Prostate gland (tissue), 2 donors: ENCODE measurements around the gene ASTL.

Experiments
- CTCF ChIP-seq, 4 experiments: fragments of 200-600 bp in 2 of 4; fragments of 450-650 bp in 2 of 4; sonication (generic) in 2 of 4; IDR thresholded peaks; 1 replicate in 3 of 4; 2 replicates in 1 of 4; pipeline ENCODE4 v1.5.1; 2016 to 2019; ENCODE audit warnings: antibody characterized with exemption in 4 of 4, mild to moderate bottlenecking in 2 of 4, moderate library complexity in 2 of 4
- POLR2A ChIP-seq: fragments of 450-650 bp; IDR thresholded peaks from one replicate; pipeline ENCODE4 v1.6.1; 2016; ENCODE audit warnings: antibody characterized with exemption, mild to moderate bottlenecking
- POLR2AphosphoS5 ChIP-seq: sonication (generic); formaldehyde crosslinking; IDR thresholded peaks from one replicate; pipeline ENCODE4 v1.6.1; 2017; ENCODE audit warnings: antibody characterized with exemption

- TF ChIP-seq CTCF (IDR thresholded peaks at IDR 0.05) = no peak
- TF ChIP-seq POLR2A = no peak
- TF ChIP-seq POLR2AphosphoS5 = no peak
These were observed 51.2 kb downstream of the ASTL start for GRCh38 chr2:96087130-96087529.
